IPS-11a (cell line): ENCODE data around the gene EMX1.

Experiments
- H3K4me3 ChIP-seq: one replicate; pipeline ENCODE4 v1.5.1; 2013; ENCODE audit warnings: low read depth, low read length, control low read depth

Gene EMX1

DNA sequence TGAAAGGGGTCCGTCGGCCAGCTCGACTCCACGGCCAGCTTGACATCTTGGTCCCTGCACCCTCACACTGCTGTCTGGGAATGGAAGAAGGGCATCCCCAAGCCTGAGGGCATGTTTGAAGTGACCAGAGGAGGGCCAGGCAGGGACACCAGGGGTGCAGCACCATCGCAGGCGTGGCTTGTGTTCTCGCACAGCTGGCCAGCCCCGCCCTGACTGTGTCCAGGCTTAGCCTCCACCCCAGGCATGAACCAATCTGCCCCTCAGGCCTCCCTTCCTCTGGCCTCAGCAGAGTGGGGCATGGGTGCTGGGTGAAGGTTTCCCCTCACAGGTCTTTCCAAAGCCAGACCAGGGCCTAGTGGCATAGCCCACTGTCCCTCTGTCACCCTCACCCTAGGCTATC is 25.0 kb downstream of the EMX1 start:
- H3K4me3 ChIP-seq, result no peak overlapping the region

DNA sequence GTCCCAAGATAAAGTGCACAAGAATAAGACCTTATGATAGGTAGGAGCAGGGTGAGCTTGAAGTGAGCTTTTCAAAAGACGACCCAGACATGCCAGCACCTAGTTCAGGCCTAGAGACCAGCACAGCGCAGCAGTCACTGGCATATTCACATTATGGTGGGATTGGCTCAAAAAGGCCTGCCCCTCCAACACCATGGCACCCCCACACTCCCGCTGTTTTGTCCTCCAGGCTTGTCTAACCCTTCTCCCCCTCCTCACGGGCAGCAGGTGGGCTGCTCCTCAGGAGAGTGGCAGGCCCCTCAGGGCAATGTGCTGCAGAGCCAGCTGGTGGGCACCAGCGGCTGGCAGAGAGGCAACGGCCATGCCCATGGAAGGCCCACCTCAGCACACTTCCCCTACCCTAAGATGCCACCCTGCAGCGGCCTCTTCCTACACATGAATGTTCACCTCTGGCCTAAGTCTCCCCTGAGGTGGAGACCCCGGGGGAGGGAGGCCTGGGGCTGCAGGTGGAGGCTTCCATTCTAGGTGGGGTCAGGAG is 25.6 kb downstream of the EMX1 start:
- no peak overlapping the region for H3K4me3 ChIP-seq

DNA sequence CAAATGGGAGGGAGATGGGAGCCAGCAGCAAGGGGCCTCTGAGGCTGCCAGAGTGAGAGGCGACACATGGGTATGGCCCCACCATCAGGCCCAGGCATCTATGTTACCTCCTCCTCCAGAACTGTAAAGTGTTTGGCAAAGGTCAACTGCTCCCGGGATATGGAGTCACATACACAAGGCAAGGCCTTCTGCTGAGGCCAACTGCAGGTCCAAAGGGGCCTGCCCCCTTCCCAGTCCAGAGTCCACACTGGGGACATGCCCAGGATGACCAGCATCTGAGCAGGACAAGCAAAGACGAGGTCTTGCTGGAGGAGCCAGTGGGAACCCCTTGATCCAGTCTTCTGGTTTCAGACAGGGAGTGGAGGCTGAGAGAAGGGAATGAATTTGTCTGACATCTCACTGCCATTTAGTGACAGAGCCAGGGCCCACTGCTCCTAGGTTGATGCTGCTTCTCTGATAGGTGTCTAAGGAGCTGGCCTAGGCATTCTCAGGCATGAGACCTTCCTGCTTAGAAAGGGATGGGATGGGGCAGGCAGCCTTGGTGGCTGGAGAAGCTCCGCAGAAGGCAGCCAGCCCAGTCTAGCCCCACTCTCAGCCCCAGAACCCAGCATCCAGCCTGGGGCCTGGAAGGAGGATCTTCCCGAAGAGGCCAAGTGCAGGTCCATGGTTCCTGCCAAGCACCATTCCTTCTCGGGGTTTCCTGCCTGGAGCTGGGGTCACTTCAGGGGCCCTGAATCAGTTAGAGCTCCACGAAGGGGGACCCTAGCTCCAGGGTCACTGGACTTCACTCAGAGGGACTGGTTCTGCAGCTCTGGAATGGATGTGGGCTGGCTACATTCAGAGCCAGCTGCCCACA is 26.4 kb downstream of the EMX1 start:
- H3K4me3 ChIP-seq, result no peak overlapping the region

DNA sequence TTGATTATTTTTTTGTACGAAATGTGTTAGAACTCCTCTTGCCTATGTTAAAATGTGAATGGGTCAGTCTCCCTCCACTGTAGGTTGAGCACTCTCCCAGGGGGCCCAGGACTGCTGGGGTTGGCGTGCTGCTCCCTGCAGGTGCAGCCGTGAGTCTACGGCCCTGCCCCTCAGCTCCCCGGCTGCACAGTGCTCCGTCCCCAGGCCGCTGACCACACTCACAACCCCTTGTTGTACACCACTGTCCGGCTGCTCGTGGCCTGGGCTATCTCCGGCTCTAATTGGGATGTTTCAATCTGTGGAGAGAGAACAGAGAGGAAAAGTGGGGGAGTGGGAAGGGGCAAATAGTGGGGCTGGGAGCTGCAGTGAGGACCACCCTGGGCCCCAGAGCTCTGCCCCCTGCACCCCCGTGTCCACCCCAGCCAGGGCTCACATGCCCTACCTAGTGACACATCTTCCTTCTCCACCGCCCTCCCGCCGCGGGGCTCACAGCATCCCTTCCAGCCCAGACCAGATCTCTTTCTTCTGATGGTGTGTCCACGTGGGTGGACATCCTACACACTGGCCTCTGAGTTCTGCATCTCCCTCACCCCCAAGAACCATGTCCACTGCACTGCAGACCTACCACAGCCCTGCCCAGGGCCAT is 27.6 kb downstream of the EMX1 start:
- no peak overlapping the region for H3K4me3 ChIP-seq

DNA sequence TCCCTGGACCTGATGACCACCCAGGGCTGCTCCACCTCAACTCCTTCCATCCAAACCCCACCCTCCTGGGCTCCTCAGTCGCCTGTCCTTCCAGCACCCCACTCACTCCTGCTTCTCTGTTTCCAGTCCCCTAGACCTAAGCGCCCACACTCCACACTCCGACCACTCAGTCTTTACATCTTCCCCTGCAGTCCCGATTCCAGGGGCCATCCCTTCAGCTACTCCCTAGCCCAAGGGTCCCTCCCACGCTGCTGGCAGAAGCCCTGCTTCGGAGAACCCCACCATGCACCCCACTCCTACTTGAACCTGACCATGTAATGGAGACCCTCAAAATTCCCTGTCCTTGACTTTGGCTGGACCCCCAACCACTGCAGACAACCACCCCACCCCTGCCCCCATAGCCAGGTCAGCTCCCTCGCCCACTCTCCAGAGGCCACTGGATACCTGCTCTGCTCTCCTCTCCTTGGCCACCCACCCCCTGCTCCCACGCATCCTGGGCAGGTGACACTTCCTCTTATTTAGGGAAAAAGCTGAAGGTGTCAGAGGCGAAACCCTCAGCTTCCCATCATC is 28.2 kb downstream of the EMX1 start:
- H3K4me3 ChIP-seq, result no peak overlapping the region

DNA sequence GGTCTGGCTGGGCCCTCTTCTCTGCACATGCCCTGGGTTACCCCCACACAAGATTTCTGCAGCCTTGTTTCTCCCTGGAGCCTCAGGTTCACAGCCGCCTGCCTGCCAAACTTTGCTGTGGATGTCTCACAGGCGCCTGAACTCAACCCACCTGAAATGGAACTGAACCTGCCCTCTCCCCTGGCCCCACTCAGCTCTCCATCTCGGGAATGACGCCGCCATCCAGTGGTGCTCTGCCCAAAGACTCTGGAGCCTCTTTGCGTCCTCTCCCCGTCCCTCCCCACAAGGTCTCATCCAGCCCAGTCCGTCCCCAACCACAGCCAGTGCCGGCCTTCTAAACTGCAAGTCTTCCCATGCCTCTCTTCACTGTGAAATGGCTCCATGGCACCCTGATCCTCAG is 29.1 kb downstream of the EMX1 start:
- no peak overlapping the region for H3K4me3 ChIP-seq

DNA sequence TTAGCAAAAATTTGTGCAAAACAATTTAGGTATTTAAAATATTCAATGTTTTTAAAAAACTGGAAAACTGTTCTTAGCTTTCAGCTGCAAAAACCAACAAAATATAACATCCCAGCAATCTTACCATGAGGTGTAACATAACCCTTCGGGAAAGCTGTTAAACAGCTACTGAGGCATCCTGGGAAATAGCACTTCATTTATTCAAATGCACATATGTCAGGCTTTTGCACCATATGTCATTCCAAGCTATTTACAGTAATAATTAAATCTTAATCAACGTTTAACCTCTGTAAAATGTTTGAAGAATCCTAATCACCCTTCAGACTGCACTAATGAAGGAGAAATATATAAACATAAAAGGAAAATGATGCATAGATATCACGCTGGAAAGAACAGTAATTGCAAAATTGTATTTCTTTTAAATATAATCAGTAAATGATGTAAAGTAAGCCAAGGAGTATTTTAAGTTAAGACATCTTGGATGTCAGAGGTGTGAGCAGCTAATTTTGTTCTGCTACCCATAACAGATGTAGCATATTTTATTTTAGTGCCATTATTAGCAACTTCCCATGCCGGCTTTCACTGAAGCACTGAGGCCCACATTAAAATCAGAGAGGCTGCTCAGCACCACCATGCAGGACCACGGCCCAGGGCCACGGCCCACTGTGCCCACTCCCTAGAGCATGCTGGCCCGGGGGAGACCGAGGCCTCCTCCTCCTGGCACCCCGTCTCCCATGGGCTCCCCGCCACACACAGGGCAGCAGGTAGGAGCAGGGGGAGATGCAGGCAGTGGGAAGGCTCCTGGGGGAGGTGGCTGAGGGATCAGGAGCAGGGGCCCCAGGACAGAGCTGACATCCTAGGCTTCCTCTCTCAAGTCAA is 30.9 kb downstream of the EMX1 start:
- no peak overlapping the region for H3K4me3 ChIP-seq

DNA sequence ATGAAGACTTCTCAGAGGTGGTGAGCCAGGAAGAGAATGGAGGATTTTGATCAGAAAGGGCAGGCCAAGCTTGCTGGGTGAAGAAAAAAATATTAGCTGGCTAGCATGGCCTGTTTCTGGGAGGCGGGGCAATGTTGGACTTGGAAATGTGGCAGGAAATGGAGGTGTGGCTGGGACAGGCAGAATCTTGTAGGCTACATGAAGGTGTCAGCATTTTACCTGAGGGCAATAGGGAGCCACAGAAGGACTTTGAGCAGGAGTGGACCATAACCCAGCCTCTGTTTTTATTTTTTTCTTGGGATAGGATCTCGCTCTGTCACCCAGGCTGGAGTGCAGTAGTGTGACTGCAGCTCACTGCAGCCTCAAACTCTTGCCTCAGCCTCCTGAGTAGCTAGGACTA is 31.7 kb downstream of the EMX1 start:
- no peak overlapping the region for H3K4me3 ChIP-seq

DNA sequence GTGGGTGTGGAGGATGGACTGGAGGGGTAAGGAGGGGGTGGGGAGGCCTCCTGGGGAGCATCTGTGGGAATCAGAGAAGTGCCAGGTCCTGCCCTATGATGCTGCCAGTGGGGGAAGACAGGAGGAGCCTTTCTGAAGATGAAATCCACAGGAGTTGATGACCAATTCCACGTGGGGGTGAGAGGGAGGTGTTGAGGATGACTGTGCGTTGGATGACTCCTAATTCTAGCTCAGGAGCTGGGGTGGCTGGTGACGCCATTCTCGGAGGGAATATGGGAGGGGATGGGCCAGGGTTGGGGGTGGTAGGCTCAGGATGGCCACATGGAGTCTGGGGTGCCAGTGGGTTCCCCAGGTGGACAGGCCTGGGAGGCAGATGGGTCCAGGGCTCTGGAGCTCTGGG is 32.3 kb downstream of the EMX1 start:
- no peak overlapping the region for H3K4me3 ChIP-seq

DNA sequence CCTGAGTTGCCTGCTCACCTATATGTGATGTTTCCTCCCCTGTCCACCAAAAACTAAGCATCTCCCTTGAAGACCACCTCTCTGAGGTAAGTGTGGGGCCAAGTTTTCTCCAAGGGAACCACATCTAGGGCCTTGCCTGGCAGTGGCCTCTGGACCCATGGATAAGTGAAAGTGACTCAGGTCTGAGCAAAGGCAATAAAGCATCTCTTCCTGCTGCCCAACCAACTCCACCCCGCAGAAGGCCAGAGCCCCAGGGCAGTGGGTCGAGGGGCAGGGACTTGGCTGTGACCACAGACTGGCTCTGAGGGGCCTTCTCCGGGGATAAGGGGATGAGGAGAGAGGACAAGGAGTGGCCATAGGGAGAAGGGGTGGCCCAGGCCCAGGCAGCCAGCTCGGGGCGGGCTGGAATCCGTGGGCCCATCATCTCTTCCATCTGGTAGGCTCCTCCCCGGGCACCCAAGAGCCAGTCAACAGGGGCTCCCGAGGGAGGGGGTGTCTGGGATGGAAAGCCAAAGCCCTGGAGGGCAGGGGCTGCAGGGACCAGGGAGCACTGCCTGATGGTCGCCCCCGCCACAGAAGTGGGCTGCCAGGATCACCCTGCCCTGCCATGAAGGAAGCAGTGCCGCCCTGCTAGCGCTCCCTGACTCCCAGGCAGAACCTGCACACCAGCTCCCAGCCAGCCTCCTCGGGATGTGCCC is 33.4 kb downstream of the EMX1 start:
- H3K4me3 ChIP-seq, result no peak overlapping the region

DNA sequence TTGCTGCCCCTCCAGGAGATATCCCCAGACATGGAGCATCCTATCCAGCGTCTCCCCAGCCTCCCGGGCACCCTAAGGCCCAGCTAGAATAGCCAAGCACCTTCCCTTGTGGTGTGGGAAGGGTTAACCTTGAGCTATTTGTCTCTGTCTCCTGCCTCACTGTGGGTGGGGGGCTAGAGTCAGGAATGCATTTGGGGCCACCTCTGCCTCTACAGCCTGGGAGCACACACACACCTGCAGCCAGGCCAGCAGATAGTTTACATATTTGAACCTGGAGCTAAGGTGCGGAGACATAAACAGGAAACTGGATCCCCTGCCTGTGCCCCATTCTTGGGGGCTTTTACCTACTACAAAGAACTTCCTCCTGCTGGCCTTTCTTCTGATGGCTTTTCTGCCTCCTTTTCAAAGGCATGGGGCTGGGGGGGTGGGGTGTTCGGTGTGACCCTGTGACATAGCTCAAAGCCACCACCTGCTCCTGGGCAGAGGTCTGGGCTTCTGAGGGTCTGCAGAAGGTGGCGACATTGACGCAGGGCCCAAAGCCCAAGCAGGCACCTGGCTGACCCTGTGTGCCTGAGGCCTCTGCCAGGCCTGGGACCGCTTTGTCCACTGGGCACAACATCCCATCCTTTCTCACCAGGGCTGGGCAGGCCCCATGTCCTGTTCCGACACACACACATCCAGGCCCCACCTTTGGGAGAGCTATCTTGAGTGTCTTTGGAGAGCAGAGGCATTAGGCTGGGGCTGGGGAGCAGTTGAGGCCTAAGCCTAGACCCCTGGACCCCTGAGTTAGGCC is 34.2 kb downstream of the EMX1 start:
- H3K4me3 ChIP-seq, result no peak overlapping the region

DNA sequence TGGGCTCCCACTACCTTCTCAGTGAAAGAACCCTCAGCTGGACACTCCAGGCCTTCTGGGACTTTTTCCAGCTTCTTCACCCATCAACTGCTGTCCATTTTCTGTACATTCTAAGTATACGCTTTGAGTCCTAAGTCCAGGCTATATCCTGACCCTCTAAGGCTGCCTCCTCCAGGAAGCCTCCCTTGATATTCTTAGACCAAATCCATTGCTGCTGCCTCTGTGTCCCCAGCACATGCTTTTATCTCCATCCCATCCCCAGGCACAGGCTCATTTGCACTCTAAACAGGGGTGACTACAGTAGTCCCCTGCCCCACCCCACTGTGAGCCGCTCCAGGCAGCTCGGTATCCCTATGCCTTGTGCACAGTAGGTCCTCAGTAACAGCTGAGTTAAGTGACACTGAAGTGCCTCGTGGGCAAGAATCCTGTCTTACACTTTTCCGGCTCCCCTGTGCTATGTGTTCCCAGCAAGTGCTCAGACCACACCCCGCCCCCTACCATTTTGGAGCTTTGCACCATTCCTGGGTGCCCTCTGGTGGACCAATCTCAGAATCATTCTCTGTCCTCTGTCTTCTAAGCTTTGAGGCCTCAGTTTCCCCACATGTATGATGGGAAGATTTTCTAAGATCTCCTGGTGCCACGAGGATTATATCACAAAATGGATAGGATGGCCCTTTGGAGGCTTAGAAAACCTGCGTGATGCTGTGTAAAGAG is 34.9 kb downstream of the EMX1 start:
- no peak overlapping the region for H3K4me3 ChIP-seq

DNA sequence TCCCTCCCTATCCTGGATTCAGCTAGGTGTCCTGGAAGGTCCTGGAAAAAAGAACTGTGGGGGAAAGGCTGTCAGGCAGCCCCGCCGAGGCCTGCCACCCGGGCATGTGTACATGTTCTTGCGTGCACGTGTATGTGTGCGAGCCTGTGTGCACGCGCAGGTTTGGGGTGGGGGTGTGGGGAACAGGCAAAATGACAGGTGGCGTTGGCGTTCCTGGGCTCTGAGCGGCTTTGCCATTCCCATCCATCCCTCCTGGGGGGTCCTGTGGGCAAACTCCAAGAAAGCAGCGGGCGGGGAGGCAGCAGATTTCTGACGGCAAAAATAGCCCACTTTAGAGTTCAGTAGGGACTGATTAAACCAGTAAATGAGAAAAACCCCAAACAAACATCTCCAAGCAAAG is 35.6 kb downstream of the EMX1 start:
- H3K4me3 ChIP-seq, result no peak overlapping the region

DNA sequence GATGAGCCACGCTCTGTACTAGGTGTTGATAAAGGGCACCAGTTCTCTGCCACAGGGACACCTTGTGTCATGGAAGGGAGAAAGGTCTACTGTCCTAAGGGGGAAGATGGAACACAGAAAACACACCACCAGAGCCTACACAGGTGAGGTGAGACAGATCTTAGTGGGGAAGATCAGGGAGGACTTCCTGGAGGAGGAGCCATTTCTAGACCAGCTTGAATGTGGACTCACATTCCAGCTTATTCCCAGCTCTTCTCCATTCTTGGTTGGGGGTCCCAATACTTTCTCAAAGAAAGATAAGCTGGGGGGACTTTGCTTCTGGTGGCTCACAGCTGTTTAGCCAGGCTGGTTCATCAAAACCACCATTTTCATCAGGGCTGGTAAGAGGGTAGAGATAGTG is 36.2 kb downstream of the EMX1 start:
- no peak overlapping the region for H3K4me3 ChIP-seq

DNA sequence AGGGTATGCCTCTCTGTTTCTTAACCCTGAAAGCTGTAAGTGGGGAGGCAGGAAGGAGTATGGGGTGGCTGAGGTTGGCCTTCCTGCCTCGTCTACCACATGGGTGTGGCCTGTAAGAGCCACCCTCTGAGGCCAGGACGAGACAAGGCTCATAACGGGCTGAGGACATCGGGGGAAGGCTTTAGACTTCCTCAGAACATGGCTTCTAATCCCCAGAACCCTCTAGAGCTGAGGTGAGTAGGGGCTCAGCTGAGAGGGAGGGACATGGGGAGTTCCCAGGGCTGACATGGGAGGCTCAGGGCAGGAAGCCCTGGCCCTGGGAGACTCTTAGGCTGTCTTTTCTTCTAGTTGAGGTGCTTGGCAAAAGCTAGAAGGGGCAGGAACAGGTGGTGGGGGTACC is 36.7 kb downstream of the EMX1 start:
- H3K4me3 ChIP-seq, result no peak overlapping the region

DNA sequence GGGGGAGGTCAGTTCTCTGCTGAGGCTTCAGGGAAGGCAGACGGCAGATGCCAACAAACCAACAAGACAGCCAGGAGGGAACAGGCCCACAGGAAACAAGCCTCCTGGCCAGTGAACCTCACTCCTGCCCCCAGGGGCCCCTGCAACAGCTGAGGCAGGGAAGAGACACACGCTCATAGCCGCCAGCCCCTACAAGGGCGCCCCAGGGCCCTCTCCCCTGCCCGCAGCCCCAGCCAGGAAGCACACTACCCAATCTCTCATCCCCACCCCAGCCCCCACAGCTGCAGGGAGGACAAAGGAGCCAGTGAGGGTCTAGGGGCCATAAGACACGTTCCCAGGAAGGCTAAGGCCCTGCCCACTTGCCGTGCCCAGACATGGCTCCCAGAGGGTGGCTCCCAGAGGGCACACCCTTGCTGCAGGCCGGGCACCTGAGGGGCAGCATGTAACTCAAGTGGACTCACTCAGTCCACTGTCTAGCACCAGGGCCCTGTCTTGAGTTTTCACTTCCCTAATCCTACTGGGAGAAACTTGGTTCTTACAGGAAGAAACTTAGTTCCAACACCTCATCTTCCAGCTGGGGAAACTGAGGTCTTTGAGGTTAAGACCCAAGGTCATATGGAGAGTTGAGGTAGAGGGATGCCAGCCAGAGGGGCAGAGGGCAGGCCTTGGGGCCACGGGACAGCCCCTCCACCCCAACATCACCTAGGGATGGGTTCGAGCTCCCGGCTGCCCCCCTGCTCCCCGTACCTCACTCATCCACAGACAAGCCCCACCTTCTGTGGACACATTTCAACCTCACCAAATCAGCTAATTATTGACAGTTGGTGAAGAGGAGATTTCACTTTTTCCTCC is 37.3 kb downstream of the EMX1 start:
- H3K4me3 ChIP-seq, result no peak overlapping the region

DNA sequence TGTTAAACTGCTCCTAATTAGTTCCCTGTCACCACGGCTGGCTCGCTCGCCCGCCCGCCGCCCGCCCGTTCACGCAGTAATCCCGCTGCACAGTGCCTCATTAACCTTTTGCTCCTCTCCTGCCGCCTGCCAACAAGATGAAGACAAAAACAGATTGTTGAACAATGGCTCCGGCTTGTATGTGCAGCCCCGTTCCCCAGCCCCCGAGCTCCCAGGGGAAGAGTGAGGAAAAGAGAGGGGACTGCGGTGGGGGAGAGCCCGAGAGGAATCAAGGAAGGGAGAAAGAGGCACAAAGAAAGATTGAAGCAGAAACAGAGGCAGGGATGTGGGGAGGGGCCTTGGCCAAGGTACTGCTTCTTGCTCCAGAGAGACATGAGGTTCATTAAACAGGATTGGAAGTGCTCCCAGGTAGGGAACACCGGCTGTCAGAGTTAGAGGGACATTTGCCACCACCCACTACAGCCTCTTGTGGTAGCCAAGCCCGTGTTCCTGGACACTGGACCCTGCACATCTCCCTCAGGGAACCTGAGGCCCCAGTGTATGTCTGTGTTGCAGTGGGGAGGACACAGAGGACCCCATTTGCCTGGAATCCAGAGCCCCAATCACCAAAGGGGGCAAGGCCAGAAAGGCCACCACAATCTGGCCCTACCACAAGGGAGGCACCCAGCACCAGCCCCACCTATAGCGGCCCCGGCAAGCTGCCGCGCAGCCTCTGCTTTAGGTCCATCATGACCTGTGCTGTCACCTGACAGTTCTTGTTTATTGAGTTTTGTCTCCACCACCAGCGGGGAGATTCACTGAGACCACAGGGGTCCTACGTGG is 38.1 kb downstream of the EMX1 start:
- no peak overlapping the region for H3K4me3 ChIP-seq
